Measurements from ENCODE around the gene ERN2. TPM values are rescaled to one million over a fixed set of nuclear protein-coding genes. Genes with fewer than 3 reads are reported as not detected.
"Not testable (repeated sequence)": the region's sequence is repeated elsewhere in the genome, so short reads cannot be mapped to it uniquely, and the experiment has no call there.

The ERN2 gene
- total RNA-seq, 4 donors from 2014 or later, result not detected

DNA sequence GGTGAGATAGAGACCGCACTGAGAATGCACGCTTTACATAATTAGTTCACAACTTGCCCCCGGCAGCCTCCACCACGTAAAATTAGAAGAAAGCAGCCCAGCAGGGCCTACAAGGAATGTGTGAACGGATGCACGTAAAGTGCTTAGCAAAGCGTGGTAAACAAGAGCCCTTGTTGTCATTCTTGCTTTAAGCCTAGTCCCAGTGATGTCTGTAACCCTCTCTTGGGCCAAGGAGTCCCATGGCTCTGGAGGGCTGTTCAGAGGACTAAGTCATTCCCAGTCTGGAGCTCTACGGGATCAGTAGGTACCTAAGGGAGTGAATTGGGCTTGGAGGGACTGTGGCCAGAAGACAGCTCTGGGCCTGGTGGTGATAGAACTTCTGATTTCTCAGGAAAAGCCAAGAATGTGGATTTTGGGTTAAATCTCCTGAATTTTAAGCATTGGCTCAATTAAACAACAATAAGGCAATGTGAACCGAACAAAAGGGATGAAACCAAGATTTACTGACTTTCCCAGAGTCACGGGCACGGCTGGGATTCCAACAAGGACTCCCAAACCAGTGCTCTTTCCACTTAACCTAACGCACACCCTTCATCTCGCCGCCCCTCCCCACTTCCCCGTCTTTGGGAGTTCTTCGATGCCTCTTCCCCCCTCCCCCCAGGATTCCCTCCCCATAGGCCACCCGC lies 41.0 kb upstream of the ERN2 start:
- H3K27ac ChIP-seq, result no peak overlapping the region
- H3K4me1 ChIP-seq, result peaks cover 0 to 11% of the 10 kb centered on the region in 2 donors
- no peak for DNase-seq
- no peaks in the 10 kb centered on the region for H3K9me3 ChIP-seq
- H3K27me3 ChIP-seq, result peaks cover 10% of the 10 kb centered on the region
- intact Hi-C loops (cut with DNase I), result no loop called here
- peak overlapping the region in 1 of 3 donors; percentile 2 for H3K4me3 ChIP-seq (replicated peaks in 1 of 3)
- H3K36me3 ChIP-seq, result no peaks in the 10 kb centered on the region
- 39 to 43% methylated on average over 17 of the region's 17 CpGs for WGBS, 2 donors
- TF ChIP-seq POLR2A (IDR thresholded peaks at IDR 0.05), result no peak
- TF ChIP-seq, protein P1, sequence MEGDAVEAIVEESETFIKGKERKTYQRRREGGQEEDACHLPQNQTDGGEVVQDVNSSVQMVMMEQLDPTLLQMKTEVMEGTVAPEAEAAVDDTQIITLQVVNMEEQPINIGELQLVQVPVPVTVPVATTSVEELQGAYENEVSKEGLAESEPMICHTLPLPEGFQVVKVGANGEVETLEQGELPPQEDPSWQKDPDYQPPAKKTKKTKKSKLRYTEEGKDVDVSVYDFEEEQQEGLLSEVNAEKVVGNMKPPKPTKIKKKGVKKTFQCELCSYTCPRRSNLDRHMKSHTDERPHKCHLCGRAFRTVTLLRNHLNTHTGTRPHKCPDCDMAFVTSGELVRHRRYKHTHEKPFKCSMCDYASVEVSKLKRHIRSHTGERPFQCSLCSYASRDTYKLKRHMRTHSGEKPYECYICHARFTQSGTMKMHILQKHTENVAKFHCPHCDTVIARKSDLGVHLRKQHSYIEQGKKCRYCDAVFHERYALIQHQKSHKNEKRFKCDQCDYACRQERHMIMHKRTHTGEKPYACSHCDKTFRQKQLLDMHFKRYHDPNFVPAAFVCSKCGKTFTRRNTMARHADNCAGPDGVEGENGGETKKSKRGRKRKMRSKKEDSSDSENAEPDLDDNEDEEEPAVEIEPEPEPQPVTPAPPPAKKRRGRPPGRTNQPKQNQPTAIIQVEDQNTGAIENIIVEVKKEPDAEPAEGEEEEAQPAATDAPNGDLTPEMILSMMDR (IDR thresholded peaks at IDR 0.05), result no peak

DNA sequence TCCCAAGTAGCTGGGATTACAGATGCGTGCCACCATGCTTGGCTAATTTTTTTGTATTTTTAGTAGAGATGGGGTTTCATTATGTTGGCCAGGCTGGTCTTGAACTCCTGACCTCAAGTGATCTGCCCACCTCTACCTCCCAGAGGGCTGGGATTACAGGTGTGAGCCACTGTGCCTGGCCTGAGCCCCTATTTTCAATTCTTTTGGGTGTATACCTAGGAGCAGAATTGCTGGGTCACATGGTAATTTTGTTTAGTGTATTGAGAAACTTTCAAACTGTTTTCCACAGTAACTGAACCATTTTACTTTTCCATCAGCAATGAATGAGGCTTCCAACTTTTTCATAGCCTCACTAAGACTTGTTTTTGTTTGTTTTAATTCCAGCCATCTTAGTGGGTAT lies 38.0 kb upstream of the ERN2 start:
- DNase-seq; H3K27ac ChIP-seq; H3K36me3 ChIP-seq; H3K4me3 ChIP-seq (replicated peaks in 1 of 3); H3K9me3 ChIP-seq; H3K27me3 ChIP-seq; intact Hi-C loops (cut with DNase I): not testable (repeated sequence)
- WGBS, 2 donors, result 36 to 45% methylated on average over 1 of the region's 1 CpG
- H3K4me1 ChIP-seq, result peaks cover 0 to 11% of the 10 kb centered on the region in 2 donors

DNA sequence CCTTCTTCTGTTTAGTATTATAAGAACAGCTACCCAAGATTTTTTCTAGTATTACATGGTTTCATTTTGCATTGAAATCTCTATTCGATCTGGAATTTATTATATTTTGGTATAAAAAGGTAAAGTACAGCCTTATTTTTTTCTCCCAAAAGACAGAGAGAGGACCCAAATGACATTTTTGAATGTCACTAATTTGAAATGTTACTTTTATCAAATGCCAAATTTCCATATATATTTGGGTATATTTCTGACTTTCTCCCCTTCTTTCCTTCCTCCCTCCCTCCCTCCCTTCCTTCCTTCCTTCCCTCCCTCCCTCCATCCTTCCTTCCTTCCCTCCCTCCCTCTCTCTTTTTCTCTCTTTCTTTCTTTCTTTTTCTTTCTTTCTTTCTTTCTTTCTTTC lies 35.6 kb upstream of the ERN2 start:
- Histone ChIP-seq H3K4me3 (replicated peaks in 1 of 3) (no peak overlapping the region), H3K36me3 (no peaks in the 10 kb centered on the region), H3K27ac (no peak overlapping the region), H3K4me1 (no peaks in the 10 kb centered on the region), H3K9me3 (no peaks in the 10 kb centered on the region), H3K27me3 (no peaks in the 10 kb centered on the region)
- intact Hi-C loops (cut with DNase I), result no loop called here
- DNase-seq, result no peak
- TF ChIP-seq POLR2A (IDR thresholded peaks at IDR 0.05), result no peak
- TF ChIP-seq, protein P1 (IDR thresholded peaks at IDR 0.05), result no peak
- WGBS, 2 donors, result 77 to 83% methylated on average over 1 of the region's 1 CpG

GRCh38 chr16:23745263-23745662 lies 32.2 kb upstream of the ERN2 start:
- H3K9me3 ChIP-seq, result no peaks in the 10 kb centered on the region
- no peak overlapping the region for H3K4me3 ChIP-seq (replicated peaks in 1 of 3)
- no peaks in the 10 kb centered on the region for H3K4me1 ChIP-seq
- WGBS, 2 donors, result 91 to 93% methylated on average over 4 of the region's 4 CpGs
- intact Hi-C loops (cut with DNase I), result no loop called here
- no peak for DNase-seq
- H3K36me3 ChIP-seq, result no peaks in the 10 kb centered on the region
- TF ChIP-seq POLR2A (IDR thresholded peaks at IDR 0.05), result no peak
- TF ChIP-seq, protein P1 (IDR thresholded peaks at IDR 0.05), result no peak
- H3K27ac ChIP-seq, result no peak overlapping the region
- no peaks in the 10 kb centered on the region for H3K27me3 ChIP-seq

GRCh38 chr16:23742766-23743165 lies 29.7 kb upstream of the ERN2 start:
- H3K27me3 ChIP-seq, result no peaks in the 10 kb centered on the region
- H3K36me3 ChIP-seq, result no peaks in the 10 kb centered on the region
- intact Hi-C loops (cut with DNase I), result no loop called here
- no peak overlapping the region for H3K27ac ChIP-seq
- TF ChIP-seq, protein P1 (IDR thresholded peaks at IDR 0.05), result no peak
- TF ChIP-seq POLR2A (IDR thresholded peaks at IDR 0.05), result no peak
- H3K4me1 ChIP-seq, result no peaks in the 10 kb centered on the region
- no peak for DNase-seq
- no peaks in the 10 kb centered on the region for H3K9me3 ChIP-seq
- no peak overlapping the region for H3K4me3 ChIP-seq (replicated peaks in 1 of 3)
- 56 to 57% methylated on average over 4 of the region's 4 CpGs for WGBS, 2 donors
